HG03439 (cell line): ENCODE results near the gene USP21.
A peak's percentile ranks its signal among the peaks of the same experiment; 100 is the strongest.

Source experiments
- ATAC-seq: cut with Tn5 transposase; IDR thresholded peaks from one replicate; pipeline ENCODE4 v1.9.1; 2021; ENCODE audit warnings: mild to moderate bottlenecking, moderate library complexity; ENCODE audit not compliant: unreplicated experiment

Gene USP21

DNA sequence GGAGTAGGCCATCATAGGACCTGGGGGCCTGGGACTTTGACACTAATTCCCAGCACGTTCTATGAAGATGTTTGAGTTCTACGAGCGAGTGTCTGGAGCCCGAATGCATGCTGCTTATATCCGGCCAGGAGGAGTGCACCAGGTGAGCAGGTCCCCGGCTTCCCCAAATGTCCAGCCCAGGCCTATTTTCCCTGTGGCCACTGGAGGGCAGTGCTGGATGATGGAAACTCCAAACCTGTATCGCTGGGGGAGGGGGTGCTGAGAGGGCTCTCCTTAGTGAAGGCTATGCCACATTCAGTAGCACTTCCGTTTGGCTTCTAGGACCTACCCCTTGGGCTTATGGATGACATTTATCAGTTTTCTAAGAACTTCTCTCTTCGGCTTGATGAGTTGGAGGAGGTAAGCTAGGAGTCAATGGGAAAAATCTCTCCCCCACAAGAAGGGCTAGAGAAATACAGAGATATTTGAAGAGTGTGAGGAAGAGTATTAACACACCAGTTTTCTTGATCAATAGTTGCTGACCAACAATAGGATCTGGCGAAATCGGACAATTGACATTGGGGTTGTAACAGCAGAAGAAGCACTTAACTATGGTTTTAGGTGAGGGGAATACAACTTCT is 50.6 kb downstream of the USP21 start:
- peak; percentile 55 for ATAC-seq

DNA sequence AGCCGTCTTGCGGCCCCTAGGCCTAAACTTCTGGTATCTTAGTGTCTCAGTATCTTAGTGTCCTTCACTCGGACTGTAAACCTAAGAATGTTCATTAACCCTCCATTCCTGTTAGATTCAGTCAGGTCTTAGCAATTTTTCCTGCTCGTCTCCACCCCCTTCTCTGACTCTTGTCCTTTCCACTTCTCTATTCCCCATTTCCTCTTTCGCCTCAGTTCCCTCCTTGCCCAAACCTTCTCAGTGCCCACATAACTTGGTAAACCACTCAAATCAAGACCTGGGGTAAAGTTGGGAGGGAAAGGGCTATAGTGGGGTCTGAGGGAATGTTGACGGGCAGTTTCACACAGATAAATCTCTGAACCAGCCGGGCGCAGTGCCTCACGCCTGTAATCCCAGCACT is 55.1 kb downstream of the USP21 start:
- no peak for ATAC-seq

DNA sequence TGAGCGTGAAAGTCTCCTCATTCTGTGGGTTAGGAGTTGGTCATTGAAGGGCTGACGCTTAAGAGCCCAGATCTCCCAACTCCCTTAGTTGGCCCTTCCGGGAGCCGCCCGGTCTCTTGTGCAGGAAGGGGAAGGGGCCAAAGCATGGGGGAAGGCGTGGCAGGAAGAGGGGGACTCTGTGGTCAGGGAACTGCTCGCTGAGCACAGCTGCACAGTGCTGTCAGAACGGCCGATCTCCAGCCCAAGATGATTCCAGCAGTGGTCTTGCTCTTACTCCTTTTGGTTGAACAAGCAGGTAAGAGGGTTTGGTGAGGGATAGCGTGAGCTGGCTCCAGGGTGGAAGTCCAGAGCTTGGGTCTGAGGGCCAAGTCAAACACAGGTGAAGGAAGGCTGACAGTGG is 55.8 kb downstream of the USP21 start, which contains the start of gene FCER1G:
Gene FCER1G, plus strand, starts transcription at position 220 of the 400 bp plus-strand sequence. Its CDS starts 27 bp downstream, at position 247.
- no peak for ATAC-seq
